Vagina (tissue), 2 donors: ENCODE data around the gene LRRC18.

Experiments
- POLR2A ChIP-seq, 2 donors: fragments of 450-650 bp; IDR thresholded peaks; one replicate each; pipeline ENCODE4 v1.6.1; 2017; ENCODE audit warnings: antibody characterized with exemption in 2 of 2, mild to moderate bottlenecking in 2 of 2, moderate library complexity in 2 of 2
- POLR2AphosphoS5 ChIP-seq, 2 donors: sonication (generic); formaldehyde crosslinking; IDR thresholded peaks; one replicate each; pipeline ENCODE4 v1.9.0; 2017; ENCODE audit warnings: antibody characterized with exemption in 2 of 2, mild to moderate bottlenecking in 2 of 2, low read depth in 1 of 2; ENCODE audit not compliant: insufficient read depth in 1 of 2

- TF ChIP-seq POLR2AphosphoS5 (IDR thresholded peaks at IDR 0.05; ENCODE audit: insufficient read depth in 1 of 2, low read depth in 1 of 2) (no peak), POLR2A (IDR thresholded peaks at IDR 0.05) (no peak)
These were observed 6.7 kb upstream of the LRRC18 start for GRCh38 chr10:48946332-48946731.
